ENCODE data around the gene PPOX. TPM values are rescaled to one million over a fixed set of nuclear protein-coding genes. Genes with fewer than 3 reads are reported as not detected.

Gene PPOX
- total RNA-seq, 1 experiment from 2014 or later = 23.1 TPM

- no peak for TF ChIP-seq EZH2 (IDR thresholded peaks at IDR 0.05; ENCODE audit: low read depth)
- TF ChIP-seq, protein P1, sequence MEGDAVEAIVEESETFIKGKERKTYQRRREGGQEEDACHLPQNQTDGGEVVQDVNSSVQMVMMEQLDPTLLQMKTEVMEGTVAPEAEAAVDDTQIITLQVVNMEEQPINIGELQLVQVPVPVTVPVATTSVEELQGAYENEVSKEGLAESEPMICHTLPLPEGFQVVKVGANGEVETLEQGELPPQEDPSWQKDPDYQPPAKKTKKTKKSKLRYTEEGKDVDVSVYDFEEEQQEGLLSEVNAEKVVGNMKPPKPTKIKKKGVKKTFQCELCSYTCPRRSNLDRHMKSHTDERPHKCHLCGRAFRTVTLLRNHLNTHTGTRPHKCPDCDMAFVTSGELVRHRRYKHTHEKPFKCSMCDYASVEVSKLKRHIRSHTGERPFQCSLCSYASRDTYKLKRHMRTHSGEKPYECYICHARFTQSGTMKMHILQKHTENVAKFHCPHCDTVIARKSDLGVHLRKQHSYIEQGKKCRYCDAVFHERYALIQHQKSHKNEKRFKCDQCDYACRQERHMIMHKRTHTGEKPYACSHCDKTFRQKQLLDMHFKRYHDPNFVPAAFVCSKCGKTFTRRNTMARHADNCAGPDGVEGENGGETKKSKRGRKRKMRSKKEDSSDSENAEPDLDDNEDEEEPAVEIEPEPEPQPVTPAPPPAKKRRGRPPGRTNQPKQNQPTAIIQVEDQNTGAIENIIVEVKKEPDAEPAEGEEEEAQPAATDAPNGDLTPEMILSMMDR (conservative IDR thresholded peaks at IDR 0.05) = no peak
- no peaks in the 10 kb centered on the region for H3K27me3 ChIP-seq (ENCODE audit: insufficient read depth, low read depth)
- ChIA-PET CTCF (no interaction called here), POLR2A (ENCODE audit: unreplicated experiment) (no interaction called here)
- BruUV-seq (replicated peaks) = no TSS peak
- no peak overlapping the region for H3K4me3 ChIP-seq
- H3K36me3 ChIP-seq (ENCODE audit: low read depth) = no peaks in the 10 kb centered on the region
- no peaks in the 10 kb centered on the region for H4K20me1 ChIP-seq (ENCODE audit: insufficient read depth)
- H3K4me2 ChIP-seq = no peak overlapping the region
- no peaks in the 10 kb centered on the region for H3K79me2 ChIP-seq (ENCODE audit: low read depth)
- DNase-seq = no peak
- intact Hi-C loops (cut with micrococcal nuclease; ENCODE audit: unreplicated experiment) = no loop called here
- H3K9me2 ChIP-seq (ENCODE audit: insufficient read depth) = no peaks in the 10 kb centered on the region
- H2AFZ ChIP-seq = no peak overlapping the region
- peaks cover 9% of the 10 kb centered on the region for H3K4me1 ChIP-seq (replicated peaks; ENCODE audit: insufficient read depth)
- H3F3A ChIP-seq (ENCODE audit: insufficient read depth, low read depth) = peaks cover 3% of the 10 kb centered on the region; the same call in 1 of the 2 replicates
- no peaks in the 10 kb centered on the region for H3K9me3 ChIP-seq (ENCODE audit: insufficient read depth, low read depth)
- H3K27ac ChIP-seq = no peak overlapping the region
These were observed 19.1 kb downstream of the PPOX start for GRCh38 chr1:161185282-161185682.

DNA sequence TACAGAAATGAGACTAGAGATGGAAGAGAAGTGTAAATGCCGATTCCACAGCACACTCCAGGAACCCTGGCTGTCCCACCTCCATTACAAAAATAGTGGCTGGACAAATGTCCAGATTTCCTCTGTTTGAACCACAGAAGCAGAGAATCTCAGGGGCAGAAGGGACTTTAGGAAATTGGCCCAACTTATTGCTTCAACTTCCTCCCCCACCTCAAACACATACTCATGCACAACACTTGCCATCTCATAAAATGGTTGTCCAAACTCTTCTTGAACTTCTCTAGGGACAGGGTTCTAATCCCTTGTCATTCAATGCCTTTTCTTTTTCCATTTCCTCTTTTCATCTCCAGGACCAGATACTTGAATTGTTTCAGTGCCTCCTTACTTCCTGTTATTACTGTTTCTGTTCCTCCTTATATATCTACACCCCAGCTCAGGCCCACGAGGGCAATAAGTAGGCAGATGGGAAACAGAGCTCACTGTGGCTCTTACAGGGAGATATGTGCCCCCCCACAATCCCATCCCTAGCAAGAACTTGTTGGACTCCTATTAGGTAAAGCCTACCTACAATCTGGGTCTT is 19.6 kb downstream of the PPOX start:
- H4K20me1 ChIP-seq (ENCODE audit: insufficient read depth) = no peaks in the 10 kb centered on the region
- no TSS peak for BruUV-seq (replicated peaks)
- no peak for TF ChIP-seq EZH2 (IDR thresholded peaks at IDR 0.05; ENCODE audit: low read depth)
- TF ChIP-seq, protein P1 (conservative IDR thresholded peaks at IDR 0.05) = no peak
- H3K27ac ChIP-seq = no peak overlapping the region
- H3K4me2 ChIP-seq = no peak overlapping the region
- no peaks in the 10 kb centered on the region for H3K9me2 ChIP-seq (ENCODE audit: insufficient read depth)
- ChIA-PET CTCF (no interaction called here), POLR2A (ENCODE audit: unreplicated experiment) (no interaction called here)
- H3K4me3 ChIP-seq = no peak overlapping the region
- no peaks in the 10 kb centered on the region for H3K36me3 ChIP-seq (ENCODE audit: low read depth)
- peaks cover 9% of the 10 kb centered on the region for H3K4me1 ChIP-seq (replicated peaks; ENCODE audit: insufficient read depth)
- intact Hi-C loops (cut with micrococcal nuclease; ENCODE audit: unreplicated experiment) = no loop called here
- no peak overlapping the region for H2AFZ ChIP-seq
- no peak for DNase-seq
- H3K9me3 ChIP-seq (ENCODE audit: insufficient read depth, low read depth) = no peaks in the 10 kb centered on the region
- no peaks in the 10 kb centered on the region for H3K79me2 ChIP-seq (ENCODE audit: low read depth)
- H3F3A ChIP-seq (ENCODE audit: insufficient read depth, low read depth) = no peaks in the 10 kb centered on the region; the same call in 1 of the 2 replicates
- H3K27me3 ChIP-seq (ENCODE audit: insufficient read depth, low read depth) = no peaks in the 10 kb centered on the region

GRCh38 chr1:161187311-161187710 is 21.1 kb downstream of the PPOX start:
- no peaks in the 10 kb centered on the region for H3K27me3 ChIP-seq (ENCODE audit: insufficient read depth, low read depth)
- no peaks in the 10 kb centered on the region for H4K20me1 ChIP-seq (ENCODE audit: insufficient read depth)
- no peak for DNase-seq
- CTCF ChIA-PET = interaction anchor here (0.5 kb wide), 1 partner anchor 195 kb away, joined by 6 read pairs; no protein-coding TSS in a partner anchor
- H3K4me2 ChIP-seq = no peak overlapping the region
- H3K4me1 ChIP-seq (replicated peaks; ENCODE audit: insufficient read depth) = peaks cover 5% of the 10 kb centered on the region
- H3K4me3 ChIP-seq = no peak overlapping the region
- no peaks in the 10 kb centered on the region for H3K36me3 ChIP-seq (ENCODE audit: low read depth)
- no peaks in the 10 kb centered on the region for H3K79me2 ChIP-seq (ENCODE audit: low read depth)
- POLR2A ChIA-PET (ENCODE audit: unreplicated experiment) = no interaction called here
- no peaks in the 10 kb centered on the region for H3K9me2 ChIP-seq (ENCODE audit: insufficient read depth)
- TF ChIP-seq, protein P1 (conservative IDR thresholded peaks at IDR 0.05) = no peak
- no peak for TF ChIP-seq EZH2 (IDR thresholded peaks at IDR 0.05; ENCODE audit: low read depth)
- H3F3A ChIP-seq (ENCODE audit: insufficient read depth, low read depth) = no peaks in the 10 kb centered on the region; the same call in 1 of the 2 replicates
- no peak overlapping the region for H2AFZ ChIP-seq
- BruUV-seq (replicated peaks) = no TSS peak
- no peaks in the 10 kb centered on the region for H3K9me3 ChIP-seq (ENCODE audit: insufficient read depth, low read depth)
- intact Hi-C loops (cut with micrococcal nuclease; ENCODE audit: unreplicated experiment) = no loop called here
- H3K27ac ChIP-seq = no peak overlapping the region
